Renal cortical epithelial cell (primary cell): ENCODE measurements around the gene HHLA2. TPM values are rescaled to one million over a fixed set of nuclear protein-coding genes. Genes with fewer than 3 reads are reported as not detected.

Experiments used
- DNase-seq: peaks from one replicate; pipeline ENCODE4 v3.0.0-alpha.2; 2011; ENCODE audit warnings: low read depth
- total RNA-seq: library from RNA; depleted of rRNA; stranded (reverse); fragments of >200 nt; gene quantifications from 2 replicates; pipeline ENCODE4 v1.2.3, GENCODE V29; 2014

The HHLA2 gene
- total RNA-seq, 1 donor from 2014 or later, result 0.05 TPM

DNA sequence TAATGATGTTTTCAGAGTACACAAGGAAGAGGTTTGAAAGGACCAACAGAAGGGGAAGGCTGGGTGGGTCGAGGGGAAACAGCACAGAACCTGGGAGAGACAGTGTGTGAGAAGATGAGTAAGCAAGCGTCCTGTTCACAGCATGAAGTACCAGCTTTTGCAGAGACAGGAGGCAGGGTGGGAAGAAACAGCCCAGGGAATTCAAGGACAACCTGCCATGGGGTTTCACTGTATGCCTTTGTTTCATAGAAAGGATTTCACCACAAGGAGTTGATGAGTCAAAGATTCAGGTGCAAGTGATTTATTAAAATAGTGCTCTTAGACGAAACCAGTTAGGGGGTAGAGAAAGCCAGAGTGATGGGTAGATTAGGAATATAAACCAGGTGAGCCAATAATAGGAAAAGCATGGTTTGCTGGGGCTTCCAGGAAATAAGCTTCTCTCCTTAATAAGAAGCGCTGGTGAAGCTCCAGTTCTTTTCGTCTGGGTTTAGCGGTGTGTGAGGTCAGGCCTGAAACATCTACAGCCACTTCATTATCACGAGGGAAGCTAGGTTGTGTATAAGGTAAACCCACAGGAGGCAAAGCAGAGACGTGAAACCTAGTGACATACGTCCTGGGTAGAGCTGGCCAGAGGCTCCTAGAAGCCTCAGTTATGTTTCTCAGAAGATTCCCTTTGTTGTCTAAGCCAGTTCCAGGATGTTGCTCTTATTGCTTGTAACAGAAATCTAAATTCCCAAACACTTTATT lies 3.9 kb downstream of the HHLA2 start:
- peak; percentile 75 for DNase-seq

GRCh38 chr3:108301695-108302404 lies 5.5 kb downstream of the HHLA2 start:
- DNase-seq, result peak; percentile 85

DNA sequence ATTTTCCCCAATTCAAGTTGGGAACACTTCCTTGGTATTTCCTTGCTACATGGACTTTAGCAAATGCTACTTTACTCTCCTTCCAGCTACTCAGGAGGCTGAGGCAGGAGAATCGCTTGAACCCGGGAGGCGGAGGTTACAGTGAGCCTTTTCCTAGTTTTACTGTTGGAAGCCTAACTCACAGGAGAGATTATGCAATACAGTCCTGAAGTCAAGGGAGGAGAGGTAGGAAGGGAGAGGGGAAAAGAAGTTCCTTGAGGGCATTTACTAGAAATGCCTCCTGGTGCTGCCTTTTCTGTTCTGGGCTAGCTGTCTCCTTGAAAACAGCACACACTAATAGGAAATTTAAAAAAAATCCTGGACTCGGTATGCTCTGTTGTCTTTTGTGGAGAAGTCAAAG lies 6.2 kb downstream of the HHLA2 start:
- no peak for DNase-seq

DNA sequence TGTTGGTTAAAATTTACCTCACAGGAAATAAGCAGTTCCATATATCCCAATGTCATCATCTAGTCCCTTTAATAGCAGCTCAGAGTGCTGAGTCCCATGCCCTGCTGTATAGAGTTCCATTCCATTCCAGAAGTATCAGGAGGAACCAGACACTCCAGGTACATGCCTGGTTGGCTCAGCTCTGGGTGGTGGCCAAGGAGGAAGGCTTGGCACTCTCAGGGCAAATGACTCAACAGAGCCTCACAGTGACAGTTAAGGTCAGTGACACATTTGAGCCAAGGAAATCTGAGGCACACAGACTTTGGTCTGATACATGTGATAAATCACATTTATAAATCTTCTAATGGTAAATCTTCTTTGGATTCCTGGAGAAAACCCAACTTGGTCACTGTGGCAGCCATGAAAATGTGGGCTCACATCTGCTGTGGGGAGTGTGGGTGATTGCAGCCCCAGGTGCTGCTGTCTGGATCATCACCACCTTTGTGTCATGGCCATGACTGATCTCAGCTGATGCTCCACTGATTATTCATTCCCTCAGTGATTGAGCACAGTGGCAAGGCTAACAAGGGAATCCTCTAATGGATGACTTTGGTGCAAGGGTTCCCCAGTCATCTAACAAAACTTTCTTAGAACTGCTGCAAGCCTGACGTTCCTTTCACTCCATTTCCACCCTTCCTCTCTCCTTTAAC lies 9.3 kb downstream of the HHLA2 start:
- peak; percentile 43 for DNase-seq

DNA sequence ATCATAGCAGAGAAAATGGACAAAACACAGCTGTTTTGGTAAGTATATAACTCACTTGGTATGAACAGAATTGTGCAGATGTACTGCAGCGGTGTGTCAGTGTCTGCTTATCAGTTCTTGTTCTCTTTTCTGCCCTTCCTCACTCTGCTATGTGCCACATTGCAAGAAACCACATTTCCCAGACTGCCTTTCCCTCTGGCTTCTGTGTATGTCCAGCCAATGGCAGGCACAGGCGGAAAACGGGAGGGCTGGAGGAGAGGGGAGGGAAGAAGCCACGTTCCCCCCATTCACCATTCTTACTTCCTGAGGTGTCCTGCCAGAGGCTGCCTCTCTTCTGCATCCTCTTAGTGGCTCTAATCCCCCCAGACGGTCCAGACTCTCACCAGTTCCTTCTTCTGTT lies 15.4 kb downstream of the HHLA2 start:
- DNase-seq, result no peak

DNA sequence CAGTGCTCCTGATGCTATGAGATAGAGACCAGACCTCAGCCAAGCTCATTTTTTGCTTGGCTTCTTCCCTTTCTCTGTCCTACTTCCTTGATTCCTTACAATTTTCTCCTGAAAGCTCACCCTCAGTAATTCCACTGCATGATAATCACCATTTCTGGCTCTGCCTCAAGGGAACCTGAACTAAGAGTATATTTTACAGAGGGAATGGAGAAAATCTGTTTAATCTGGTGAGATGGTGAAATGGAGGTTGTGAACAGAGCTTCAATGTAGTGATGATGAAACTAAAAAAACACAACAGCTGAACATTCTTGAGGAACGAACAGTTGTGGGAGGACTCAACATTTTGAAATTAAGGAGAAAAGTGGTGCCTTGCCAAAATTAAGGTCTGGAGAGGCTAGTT lies 16.3 kb downstream of the HHLA2 start:
- DNase-seq, result no peak

DNA sequence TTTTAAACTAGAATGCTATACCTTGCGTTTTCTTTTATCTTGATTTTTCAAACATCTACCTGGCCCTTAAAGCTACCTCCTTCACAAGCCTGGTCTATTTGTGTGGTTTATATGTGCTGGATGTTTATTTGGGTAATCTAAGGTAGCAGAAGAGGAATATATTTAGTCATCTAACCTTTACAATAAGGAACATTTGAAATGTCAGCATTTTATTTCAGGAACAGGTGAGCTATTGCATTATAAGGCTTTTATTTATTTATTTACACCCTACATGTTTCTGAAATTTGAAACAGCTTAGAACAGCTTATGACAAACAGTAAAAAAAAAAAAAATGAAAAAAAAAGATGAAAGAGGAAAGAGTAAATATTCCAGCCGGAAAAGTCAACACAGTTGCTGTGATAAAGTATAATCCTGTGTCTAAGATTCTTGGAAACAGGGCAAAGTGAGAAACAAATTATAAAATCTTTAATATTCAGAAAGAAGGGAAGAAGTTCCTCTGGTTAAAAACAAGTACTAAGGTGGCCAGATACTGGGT lies 19.5 kb downstream of the HHLA2 start:
- no peak for DNase-seq

DNA sequence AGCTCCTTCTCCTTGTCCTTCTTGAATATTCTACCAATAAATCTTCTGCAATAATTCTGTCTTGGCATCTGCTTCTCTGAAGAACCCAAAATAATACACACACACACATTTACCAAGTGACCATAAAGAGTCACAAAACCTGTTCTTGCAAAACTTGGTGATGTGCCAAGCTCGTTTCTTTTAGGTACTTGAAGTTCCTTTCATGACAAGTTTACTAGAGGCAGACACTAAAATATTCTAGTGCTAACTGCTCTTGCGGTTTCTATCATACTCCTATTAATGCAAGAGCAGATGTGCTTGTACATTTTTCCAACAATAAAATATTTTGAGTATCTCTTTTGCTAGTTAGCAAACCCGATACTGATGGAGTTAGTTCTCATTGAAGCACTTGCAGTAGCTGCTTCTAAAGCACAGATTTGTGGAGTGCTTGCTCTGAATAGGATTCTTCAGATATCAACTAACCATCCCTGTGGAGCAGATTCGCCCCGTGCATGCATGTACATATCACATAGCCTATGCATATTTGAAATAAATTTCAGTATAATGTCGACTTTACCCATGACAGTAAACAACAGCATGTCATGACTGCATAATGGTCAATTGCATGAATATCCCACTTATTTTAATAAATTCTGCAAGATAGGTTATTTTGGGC lies 23.2 kb downstream of the HHLA2 start:
- DNase-seq, result peak; percentile 49

GRCh38 chr3:108320746-108321350 lies 24.5 kb downstream of the HHLA2 start:
- DNase-seq, result no peak

- DNase-seq, result no peak
Measured at GRCh38 chr3:108322352-108322751, 26.0 kb downstream of the HHLA2 start.

DNA sequence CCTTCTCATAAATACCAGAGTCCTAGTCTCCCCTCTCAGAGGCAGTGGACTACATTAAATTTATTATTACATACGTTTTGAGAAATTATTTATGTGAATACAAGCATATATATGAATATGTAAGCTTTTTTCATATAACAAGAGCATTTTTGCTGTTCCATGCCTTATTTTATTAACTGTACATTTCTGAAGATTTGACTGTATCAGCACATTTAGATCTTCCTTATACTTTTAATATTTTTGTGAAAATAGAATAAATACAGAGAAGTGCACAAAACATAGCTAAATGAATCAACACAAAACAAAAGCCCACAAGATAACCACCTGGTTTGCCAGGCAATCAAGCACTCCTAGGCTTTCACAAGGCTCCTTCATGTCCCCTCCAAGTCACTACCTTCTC lies 27.8 kb downstream of the HHLA2 start:
- no peak for DNase-seq

DNA sequence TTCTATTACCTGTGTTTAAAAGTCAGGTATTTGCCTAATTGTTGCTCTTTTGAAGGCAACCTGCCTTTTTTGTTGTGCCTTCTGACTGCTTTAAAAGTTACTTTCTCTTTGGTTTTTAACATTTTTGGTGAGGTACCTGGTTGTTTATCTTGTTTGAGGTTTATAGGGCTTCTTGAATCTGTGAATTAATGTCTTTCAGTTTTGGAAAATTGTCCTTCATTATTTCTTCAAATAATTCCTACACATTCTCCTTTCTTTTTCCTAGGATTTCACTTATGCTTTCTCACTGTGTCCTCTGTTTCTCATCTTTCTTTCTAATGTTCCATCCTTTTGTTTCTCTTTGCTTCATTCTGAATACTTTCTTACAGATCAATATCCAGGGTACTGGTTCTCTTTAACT lies 30.8 kb downstream of the HHLA2 start:
- DNase-seq, result no peak

DNA sequence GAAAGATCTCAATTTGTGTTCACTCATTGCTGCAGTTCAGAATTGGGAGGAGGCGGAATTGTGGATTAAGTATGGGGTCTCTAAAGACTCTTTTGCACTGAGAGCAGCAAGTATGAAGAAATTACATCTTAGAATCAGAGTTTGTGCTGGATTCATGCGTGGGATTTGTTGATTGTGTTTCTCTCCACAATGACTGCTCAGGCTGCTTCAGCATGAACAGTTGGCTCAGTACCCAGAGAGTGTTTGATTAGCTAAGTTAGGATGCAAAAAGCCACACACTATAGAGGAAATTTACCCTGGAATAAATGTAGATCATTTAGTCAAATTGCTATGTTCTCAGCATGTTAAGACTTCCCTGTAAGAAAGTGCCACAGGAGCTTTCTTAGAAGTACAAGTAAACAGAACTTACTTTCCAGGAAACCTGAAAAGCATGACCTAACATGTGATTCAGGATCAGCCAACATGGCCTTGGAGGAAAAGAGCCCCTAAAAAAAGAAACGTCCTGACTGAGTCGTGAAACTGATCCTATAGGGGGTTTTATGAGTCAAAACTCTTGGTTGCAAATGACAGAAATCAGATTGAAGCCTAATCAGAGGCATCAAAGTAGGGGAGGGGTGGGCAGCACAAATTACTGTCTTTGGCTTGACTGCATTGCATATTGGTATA lies 32.6 kb downstream of the HHLA2 start:
- DNase-seq, result peak; percentile 62

DNA sequence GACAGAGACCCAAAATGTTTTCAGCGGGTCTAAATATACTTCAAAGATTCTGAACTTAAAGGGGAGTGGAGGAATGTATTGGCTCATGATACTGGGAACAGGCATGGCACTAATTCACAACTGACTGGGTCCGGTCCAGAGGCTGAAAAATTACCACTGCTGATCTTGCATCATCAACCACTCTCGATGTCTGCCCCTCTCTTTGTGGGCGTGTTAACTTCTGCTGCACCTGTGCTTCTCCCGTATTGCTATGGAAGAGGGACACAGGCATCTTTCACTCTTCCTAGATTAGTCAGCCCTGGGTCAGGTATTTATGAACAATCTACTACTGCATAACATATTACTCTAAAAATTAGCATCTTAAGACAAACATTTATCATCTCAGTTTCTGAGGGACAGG lies 33.2 kb downstream of the HHLA2 start:
- no peak for DNase-seq

DNA sequence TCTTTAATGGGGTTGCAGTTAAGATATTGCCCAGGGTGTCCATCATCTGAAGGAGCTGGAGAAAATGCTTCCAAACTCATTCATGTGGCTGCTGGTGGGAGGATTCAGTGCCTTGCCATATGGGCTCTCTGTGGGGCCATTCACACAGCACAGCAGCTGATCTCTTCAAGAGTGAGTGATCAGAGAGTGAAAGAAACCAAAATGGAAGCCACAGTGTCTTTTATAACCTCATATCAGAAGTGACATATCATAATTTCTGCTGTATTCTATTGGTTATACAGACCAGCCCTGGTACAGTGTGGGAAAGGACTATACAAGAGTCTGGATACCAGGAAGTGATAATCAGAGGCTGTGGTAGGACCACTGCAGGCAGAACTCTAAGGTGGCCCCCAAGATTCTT lies 33.6 kb downstream of the HHLA2 start:
- no peak for DNase-seq

DNA sequence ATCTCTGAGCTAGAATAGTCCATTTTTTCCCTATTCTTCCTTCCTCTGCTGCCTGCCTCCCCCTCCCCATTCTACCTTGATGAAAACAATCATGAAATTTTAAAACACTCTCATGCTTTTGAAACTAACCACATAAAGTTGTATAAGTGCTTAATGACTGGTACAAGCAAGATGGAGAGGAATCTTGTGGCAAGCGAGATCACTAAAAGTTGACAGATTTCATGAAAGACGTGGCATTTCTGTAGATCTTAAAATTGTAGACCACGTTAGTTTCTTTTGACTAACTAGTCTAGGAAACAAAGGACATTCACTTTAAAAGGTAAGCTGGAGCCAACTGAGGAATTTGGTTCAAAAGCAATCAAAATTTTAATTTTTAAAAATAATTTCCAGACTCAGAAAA lies 35.4 kb downstream of the HHLA2 start:
- DNase-seq, result no peak

GRCh38 chr3:108333961-108334360 lies 37.6 kb downstream of the HHLA2 start:
- DNase-seq, result no peak

GRCh38 chr3:108334701-108335100 lies 38.4 kb downstream of the HHLA2 start:
- no peak for DNase-seq

DNA sequence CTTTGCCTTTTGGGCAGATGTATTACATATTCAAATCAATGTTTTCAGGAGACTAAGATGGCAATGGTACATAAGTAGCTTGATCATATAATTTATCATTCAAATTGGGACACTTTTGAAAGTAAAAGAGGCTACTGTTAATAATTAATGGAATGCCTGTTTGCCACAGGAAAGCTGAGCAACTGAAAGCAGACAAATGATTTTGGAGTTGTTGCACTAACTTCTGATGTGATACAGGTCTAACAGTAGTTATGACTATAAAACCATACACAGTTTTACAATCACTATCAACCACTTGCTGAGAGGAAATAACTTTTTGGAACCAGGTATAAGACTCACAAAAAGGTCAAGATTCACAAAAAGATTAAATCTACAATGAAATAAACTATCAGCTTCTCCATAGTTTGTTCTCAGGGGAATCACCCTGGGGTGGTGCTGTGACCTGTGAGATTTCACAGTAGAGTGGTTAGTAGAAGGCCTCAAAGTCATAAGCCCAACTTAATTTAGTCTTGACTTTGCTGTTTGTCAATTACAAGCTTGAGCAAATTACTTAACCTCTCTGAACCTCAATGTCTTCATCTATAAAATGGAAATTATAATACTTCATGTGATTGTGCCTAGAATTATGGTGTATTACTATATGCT lies 42.7 kb downstream of the HHLA2 start:
- DNase-seq, result peak; percentile 65

DNA sequence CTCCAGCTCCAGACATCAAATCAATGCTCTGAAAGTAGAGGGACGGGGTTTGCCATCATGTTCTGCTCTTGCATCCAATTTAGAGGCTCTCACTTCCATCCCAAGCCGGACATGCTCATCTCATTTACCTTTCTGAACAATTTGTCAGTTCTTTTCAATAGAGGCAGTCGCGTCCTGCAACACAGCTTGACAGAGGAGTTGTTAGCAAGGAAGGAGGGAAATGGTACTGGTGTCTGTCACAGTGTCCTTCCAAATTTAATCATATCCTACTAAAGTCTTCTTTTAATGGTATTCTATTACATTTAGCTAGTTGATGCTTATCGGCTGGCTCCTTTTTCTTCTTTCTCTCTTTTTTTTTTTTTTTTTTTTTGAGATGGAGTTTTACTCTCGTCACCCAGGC lies 45.6 kb downstream of the HHLA2 start:
- DNase-seq, result no peak
